ENCODE results near the gene ARHGEF3. TPM values are rescaled to one million over a fixed set of nuclear protein-coding genes. Genes with fewer than 3 reads are reported as not detected.

ARHGEF3 gene
- total and polyA plus RNA-seq, 4 donors, result 10.4 to 40.9 (median 21.0) TPM

DNA sequence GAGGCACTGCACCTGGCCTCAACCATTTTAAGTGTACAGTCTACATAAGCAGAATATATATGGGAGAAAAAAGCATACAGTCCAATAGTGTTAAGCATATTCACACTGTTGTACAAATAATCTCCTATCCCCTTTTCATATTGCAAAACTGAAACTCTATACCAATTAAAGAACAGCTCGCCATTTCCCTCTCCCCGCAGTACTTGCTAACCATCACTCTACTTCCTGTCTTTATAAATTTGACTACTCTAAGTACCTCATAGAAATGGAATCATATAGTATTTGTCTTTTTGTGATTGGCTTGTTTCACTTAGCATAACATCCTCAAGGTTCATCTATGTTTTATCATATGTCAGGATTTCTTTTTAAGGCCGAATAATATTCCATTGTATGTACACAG, 97.0 kb downstream of the ARHGEF3 start:
- ATAC-seq (ENCODE audit: insufficient read depth, low FRiP score), result no peak
- WGBS, 2 donors, result 78 to 84% methylated on average over 3 of the region's 3 CpGs

DNA sequence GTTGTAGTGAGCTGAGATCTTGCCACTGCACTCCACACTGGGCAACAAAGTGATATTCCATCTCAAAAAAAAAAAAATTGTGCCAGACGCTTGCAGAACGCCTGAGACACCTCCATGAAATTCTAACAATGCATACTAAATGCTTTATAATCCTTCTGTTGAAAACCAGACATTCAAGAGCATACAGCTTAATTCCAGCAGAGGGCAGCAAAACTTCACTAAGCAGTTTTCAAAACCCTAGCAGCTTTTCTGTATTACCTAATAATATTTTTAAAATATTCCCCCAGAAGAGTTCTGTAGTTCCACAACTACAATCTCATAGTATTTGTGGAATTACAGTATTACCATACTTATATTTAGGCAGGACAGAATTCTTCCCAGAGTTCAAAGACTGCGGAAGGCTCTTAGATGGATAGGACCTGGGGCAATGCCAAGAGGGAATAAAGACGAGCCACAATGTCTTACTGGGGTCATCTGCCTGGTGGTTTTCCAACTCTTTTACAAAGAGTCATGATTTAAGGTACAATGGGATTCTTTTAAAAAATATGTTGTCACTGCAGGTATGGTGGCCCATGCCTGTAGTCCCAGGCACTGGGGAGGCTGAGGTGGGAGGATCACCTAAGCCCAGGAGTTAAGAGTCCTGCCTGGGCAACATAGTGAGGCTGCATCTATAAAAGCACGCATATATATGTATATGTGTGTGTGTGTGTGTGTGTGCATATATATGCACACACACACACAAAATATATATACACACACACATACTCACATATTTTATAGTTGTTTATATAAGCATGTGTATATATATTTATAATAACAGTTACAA, 99.0 kb downstream of the ARHGEF3 start:
- DNase-seq, result peak; percentile 54 to 89 (median 83)
- no peaks in the 10 kb centered on the region for H3K36me3 ChIP-seq (ENCODE audit: control insufficient read depth in 4 of 4, insufficient read depth in 4 of 4, low read length in 4 of 4)
- ATAC-seq (ENCODE audit: insufficient read depth, low FRiP score), result peak; percentile 62

More for the DNA sequence above, 97.0 kb downstream of the ARHGEF3 start:
- no peaks in the 10 kb centered on the region for H3K36me3 ChIP-seq (ENCODE audit: control insufficient read depth in 4 of 4, insufficient read depth in 4 of 4, low read length in 4 of 4)
- TF ChIP-seq, protein P1, sequence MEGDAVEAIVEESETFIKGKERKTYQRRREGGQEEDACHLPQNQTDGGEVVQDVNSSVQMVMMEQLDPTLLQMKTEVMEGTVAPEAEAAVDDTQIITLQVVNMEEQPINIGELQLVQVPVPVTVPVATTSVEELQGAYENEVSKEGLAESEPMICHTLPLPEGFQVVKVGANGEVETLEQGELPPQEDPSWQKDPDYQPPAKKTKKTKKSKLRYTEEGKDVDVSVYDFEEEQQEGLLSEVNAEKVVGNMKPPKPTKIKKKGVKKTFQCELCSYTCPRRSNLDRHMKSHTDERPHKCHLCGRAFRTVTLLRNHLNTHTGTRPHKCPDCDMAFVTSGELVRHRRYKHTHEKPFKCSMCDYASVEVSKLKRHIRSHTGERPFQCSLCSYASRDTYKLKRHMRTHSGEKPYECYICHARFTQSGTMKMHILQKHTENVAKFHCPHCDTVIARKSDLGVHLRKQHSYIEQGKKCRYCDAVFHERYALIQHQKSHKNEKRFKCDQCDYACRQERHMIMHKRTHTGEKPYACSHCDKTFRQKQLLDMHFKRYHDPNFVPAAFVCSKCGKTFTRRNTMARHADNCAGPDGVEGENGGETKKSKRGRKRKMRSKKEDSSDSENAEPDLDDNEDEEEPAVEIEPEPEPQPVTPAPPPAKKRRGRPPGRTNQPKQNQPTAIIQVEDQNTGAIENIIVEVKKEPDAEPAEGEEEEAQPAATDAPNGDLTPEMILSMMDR (IDR thresholded peaks at IDR 0.05; ENCODE audit: control extremely low read depth, extremely low read depth), result no peak
- no peaks in the 10 kb centered on the region for H3K27me3 ChIP-seq (ENCODE audit: control insufficient read depth in 3 of 3, insufficient read depth in 3 of 3, low read length in 2 of 3)
- no peak overlapping the region for H3K4me3 ChIP-seq
- H3K27ac ChIP-seq (ENCODE audit: low read depth in 1 of 2, low read length in 1 of 2), result no peak overlapping the region
- H3K9ac ChIP-seq (ENCODE audit: insufficient read depth in 1 of 2, low read length in 2 of 2), result no peak overlapping the region
- H3K4me1 ChIP-seq (ENCODE audit: control insufficient read depth in 5 of 5, insufficient read depth in 5 of 5, low read length in 5 of 5), result peaks cover 0 to 3% (median 0%) of the 10 kb centered on the region in 5 donors
- no peaks in the 10 kb centered on the region for H3K9me3 ChIP-seq (ENCODE audit: control insufficient read depth in 4 of 4, insufficient read depth in 3 of 4, low read length in 3 of 4)
- DNase-seq, result no peak

DNA sequence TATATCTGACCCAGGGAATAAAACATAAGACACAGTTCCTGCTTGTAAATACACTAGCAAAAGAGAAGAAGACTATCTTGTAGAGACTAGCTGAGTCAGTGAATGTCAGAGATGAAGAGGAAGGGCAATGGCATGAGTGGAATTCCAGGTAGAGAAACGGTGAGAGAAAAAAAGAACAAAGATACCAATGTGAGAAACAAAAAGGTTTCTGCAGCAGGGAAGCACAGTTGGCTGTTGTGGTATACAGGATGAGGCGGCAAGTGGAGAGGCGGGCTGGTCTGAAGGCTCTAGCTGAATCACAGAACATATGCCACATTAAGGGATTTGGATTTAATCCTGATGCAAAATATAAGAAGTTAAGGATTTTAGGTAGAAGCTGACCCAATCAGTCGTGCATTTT, 101.6 kb downstream of the ARHGEF3 start:
- no peaks in the 10 kb centered on the region for H3K36me3 ChIP-seq (ENCODE audit: control insufficient read depth in 4 of 4, insufficient read depth in 4 of 4, low read length in 4 of 4)
- no peak for ATAC-seq (ENCODE audit: insufficient read depth, low FRiP score)
- WGBS, 2 donors, result 62 to 67% methylated on average over 4 of the region's 4 CpGs

More for the DNA sequence above, 99.0 kb downstream of the ARHGEF3 start:
- no peaks in the 10 kb centered on the region for H3K9me3 ChIP-seq (ENCODE audit: control insufficient read depth in 4 of 4, insufficient read depth in 3 of 4, low read length in 3 of 4)
- peaks cover 0 to 3% (median 0%) of the 10 kb centered on the region in 5 donors for H3K4me1 ChIP-seq (ENCODE audit: control insufficient read depth in 5 of 5, insufficient read depth in 5 of 5, low read length in 5 of 5)
- H3K27me3 ChIP-seq (ENCODE audit: control insufficient read depth in 3 of 3, insufficient read depth in 3 of 3, low read length in 2 of 3), result no peaks in the 10 kb centered on the region
- H3K4me3 ChIP-seq, result no peak overlapping the region
- TF ChIP-seq, protein P1 (IDR thresholded peaks at IDR 0.05; ENCODE audit: control extremely low read depth, extremely low read depth), result peak; percentile 87
- no peak overlapping the region for H3K27ac ChIP-seq (ENCODE audit: low read depth in 1 of 2, low read length in 1 of 2)
- no peak overlapping the region for H3K9ac ChIP-seq (ENCODE audit: insufficient read depth in 1 of 2, low read length in 2 of 2)
- 37 to 39% methylated on average over 5 of the region's 5 CpGs for WGBS, 2 donors

More for the DNA sequence above, 101.6 kb downstream of the ARHGEF3 start:
- no peaks in the 10 kb centered on the region for H3K9me3 ChIP-seq (ENCODE audit: control insufficient read depth in 4 of 4, insufficient read depth in 3 of 4, low read length in 3 of 4)
- peaks cover 0 to 3% (median 0%) of the 10 kb centered on the region in 5 donors for H3K4me1 ChIP-seq (ENCODE audit: control insufficient read depth in 5 of 5, insufficient read depth in 5 of 5, low read length in 5 of 5)
- H3K27ac ChIP-seq (ENCODE audit: low read depth in 1 of 2, low read length in 1 of 2), result no peak overlapping the region
- no peaks in the 10 kb centered on the region for H3K27me3 ChIP-seq (ENCODE audit: control insufficient read depth in 3 of 3, insufficient read depth in 3 of 3, low read length in 2 of 3)
- no peak overlapping the region for H3K9ac ChIP-seq (ENCODE audit: insufficient read depth in 1 of 2, low read length in 2 of 2)
- no peak for DNase-seq
- H3K4me3 ChIP-seq, result no peak overlapping the region
- TF ChIP-seq, protein P1 (IDR thresholded peaks at IDR 0.05; ENCODE audit: control extremely low read depth, extremely low read depth), result no peak

Data from lung (tissue), 12 donors.